Embryonic facial prominence (tissue), 1 donor: ENCODE results near the gene MYOZ3.

Experiments
- DNase-seq: peaks from one replicate; pipeline ENCODE4 v3.0.0-alpha.2; 2016; ENCODE audit errors: extremely low spot score

The MYOZ3 gene, protein sequence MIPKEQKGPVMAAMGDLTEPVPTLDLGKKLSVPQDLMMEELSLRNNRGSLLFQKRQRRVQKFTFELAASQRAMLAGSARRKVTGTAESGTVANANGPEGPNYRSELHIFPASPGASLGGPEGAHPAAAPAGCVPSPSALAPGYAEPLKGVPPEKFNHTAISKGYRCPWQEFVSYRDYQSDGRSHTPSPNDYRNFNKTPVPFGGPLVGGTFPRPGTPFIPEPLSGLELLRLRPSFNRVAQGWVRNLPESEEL

DNA sequence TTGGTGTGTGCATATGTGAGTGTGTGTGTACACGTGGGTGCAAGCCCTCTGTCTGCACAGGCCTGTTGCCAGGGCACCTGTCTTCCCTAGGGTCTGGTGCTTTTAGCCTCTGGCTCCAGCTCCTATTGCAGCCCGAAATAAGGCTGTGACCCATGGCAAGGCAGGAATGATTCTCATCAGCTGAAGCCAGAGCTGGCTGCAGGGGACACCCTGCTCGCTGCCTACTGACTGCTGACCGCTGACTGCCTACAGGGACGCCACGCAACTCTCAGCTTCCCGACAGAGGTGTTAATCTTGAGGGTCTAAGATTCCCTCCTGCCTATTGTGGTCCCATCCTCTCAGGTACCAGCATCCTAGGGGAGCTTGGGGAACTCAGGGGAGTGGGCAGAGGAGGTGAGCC, at the start of gene MYOZ3:
TSS of gene MYOZ3 (plus strand) at position 166 of the 400 bp plus-strand sequence. CDS start 1,691 bp downstream, outside the sequence.
- DNase-seq, result no peak

DNA sequence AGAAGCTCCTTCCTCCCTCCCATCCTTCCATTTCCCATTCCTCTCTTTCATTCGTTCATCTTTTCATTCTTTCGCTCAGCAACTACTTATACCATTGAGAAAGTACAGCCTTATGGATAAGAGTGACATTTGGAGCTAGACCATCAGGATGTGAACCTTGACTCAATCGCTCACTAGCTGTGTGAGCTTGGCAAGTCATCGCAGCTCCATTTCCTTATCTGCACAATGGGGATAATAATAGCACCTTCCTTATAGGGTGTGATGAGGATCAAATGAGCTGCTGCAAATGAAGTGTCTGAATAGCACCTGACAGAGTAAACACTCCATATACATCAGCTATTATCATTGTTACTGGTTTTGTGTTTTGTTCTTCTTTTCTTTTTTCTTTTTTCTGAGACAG, 48.6 kb upstream of the MYOZ3 start:
- no peak for DNase-seq

DNA sequence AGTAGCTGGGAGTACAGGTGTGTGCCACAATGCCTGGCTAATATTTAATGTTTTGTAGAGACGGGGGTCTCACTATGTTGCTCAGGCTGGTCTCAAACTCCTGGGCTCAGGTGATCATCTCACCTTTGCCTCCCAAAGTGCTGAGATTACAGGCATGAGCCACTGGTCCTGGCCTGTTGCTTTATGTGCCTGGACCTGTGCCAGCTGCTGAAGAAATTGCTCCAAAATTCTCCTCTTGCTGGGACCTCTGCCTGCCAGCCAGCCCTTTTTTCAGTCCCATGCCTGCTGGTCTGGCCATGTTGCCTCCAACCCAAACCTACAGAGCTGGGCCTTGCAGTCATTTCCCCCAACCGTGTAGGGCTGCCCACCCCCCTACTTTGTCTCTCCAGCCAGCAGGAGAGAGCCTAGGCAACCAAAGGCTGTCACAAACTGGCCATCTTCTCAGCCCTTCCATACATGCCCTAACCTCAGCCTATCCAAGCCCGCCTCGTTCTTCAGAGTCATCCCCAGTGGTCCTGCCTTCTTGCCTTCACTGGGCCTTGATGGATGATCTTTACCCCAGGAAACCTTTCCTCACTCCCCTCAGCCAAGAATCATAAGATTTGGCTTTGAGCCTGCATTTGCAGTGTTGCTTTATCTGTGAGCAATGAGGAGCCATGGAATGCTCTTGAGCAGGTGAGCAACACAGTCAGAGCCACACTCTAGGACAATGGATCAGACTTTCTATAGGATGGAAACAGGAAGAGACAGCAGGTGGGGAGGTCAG, 48.0 kb upstream of the MYOZ3 start:
- DNase-seq, result no peak

DNA sequence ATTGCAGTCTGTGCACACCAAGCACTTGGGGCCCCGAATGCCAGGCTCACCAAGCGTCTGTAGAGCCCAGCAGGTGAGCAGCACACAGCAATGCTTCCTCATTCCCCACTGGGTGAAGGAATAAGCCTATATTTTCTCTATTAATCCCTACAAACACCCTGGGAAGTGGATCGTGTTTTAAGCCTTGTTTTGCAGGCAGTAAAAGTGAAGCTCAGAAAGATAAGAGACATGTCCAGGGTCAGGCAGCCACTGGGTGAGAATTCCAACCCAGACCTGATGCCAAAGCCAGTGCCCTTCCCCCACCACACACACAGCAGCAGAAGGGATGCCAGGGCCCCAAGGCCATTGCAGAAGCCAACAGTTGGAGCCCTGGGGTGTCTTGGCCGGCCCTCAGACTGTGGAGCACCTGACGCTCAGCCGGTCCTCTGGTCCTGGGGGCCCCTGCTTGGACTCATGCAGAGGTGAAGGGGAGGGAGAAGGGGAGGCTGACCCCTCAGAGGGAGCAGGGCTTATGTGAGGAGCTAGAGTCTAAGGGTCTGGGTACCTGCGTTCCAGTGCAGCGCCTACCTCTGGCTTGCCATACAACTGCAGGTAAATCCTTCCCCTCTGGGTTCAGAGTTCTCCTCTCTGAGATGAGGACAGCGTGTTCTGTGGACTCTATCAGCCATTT, 46.9 kb upstream of the MYOZ3 start:
- DNase-seq, result no peak

DNA sequence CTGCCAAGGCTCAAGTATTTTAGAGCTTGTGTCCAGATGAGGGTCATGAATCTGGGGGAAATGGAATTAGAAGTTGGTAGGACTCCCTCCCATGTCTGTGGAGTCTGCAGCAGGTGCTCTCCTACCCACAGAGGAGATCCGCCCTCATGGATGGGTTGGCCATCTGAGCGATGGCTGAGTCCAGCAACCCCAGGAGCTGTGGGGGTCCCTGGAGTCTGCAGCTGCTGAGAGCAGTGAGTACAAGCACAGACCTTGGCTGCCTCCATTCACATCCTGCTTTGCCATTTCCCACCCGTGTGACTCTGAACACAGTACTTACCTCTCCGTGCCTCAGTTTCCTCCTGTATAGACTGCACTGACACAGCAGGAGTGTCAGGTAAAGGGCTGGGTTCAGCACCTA, 46.4 kb upstream of the MYOZ3 start:
- no peak for DNase-seq

DNA sequence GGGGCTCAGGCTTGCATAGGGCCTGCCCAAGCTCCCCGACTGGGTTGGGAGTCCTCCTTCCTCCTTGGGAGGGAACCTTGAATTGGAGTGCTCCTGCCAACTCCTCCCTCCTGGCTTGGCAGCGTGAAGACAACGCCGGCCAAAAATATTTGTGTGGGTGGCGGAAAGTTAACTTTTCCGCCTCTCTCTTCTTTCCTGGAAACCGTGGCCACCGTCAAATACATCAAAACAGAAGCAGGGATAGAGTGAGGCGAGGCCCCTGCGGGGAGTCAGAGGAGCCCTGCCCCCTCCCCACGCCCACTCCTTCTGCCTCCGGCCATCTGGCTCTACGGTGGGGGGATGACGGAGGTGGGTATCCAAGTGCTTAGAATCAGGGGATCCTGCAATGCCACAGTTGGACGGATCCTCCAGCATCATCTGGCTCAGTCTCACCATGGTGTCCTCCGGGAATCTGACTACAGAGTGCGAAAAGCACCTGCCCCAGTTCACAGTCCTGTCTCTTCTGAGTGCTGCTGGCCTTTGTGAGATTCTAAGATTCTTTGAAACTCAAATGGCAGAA, 45.8 kb upstream of the MYOZ3 start:
- peak; percentile 66 for DNase-seq

DNA sequence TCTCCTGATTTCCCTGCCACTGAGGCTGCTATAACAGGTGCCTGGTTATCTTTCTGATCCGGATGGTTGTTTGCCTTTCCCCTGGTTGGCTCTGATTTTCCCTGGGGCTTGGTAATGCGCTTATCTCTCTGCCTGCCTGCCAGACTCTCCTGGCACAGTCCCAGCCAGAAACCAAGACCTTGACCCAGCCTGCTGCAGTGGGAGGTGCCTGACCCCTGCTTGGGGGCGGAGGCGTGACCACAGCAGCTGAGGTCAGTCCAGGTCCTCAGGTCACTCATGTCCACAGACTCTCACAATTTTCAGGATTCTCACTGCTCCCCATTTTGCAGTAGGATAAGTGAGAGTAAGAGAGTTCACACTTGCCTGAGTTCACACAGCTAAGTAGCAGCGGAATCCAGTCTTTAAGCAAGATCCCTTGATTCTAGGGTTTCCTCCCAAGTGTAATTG, 45.0 kb upstream of the MYOZ3 start:
- no peak for DNase-seq

DNA sequence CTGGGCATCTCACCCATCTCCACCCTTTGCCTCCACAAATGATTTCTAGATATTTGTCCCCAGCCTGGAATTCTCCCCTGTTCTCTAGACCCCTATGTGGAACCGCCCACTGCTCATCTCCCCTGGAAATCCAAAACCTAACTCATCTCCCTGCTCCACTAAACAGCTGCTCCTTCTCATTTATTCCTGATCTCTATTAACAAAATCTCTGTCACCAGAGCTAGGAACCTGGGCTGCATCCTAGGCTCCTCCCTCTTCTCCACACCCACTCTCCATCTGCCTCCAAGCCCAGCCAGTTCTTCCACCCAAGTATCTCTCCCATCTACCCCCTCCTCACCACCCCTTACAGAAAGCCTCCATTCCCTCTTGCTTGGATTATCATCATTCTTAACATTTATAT, 44.5 kb upstream of the MYOZ3 start:
- DNase-seq, result no peak

DNA sequence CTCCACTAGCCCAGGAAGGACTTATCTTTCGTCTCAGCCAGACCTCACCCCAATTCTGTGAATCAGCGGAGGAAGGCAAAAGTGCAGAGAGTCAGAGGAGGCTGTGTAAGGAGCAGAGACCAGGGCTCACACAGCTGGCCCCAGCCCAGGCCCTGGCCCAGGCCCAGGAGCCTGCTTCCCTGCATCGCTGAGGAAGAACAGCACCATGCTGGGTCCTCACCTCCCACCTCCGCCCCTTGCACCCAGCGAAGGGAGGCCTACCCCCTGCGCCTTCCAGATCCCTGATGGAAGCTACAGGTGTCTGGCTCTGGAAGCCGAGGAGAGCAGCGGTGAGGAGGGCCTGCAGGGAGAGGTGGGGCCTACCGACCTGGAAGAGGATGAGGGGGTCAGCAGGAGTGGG, 42.9 kb upstream of the MYOZ3 start:
- DNase-seq, result no peak

DNA sequence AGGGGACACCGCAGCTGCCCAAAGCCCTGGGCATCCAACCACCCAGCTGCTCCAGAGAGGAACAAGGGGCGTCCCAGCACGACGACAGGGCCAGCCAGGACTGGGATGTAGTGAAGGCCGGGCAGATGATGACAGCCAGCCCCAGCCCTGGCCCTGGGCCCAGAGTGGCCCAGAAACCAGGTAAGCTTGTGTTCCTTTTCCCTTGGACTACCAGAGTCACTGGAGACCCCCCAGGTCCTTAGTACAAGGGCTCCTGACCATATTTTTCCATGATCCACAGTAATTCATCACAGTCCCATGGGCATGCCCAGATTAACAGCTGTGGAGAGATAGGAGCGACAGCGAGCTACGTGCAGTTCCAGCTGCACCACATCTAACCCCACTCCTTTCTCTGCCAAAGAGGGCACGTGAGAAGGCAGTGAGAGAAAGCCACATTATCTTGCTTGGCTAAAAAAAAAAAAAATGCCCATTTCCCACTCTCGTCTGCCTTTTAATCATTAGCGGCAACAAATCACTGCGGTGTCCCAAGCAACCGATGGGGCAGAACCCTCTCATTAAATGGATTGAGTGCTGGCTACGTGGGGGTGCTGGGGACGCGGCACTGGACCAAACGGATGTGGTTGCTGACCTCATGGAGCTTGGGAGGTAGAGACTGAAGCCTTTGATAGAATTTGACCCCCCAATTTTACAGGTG, 42.3 kb upstream of the MYOZ3 start:
- no peak for DNase-seq

DNA sequence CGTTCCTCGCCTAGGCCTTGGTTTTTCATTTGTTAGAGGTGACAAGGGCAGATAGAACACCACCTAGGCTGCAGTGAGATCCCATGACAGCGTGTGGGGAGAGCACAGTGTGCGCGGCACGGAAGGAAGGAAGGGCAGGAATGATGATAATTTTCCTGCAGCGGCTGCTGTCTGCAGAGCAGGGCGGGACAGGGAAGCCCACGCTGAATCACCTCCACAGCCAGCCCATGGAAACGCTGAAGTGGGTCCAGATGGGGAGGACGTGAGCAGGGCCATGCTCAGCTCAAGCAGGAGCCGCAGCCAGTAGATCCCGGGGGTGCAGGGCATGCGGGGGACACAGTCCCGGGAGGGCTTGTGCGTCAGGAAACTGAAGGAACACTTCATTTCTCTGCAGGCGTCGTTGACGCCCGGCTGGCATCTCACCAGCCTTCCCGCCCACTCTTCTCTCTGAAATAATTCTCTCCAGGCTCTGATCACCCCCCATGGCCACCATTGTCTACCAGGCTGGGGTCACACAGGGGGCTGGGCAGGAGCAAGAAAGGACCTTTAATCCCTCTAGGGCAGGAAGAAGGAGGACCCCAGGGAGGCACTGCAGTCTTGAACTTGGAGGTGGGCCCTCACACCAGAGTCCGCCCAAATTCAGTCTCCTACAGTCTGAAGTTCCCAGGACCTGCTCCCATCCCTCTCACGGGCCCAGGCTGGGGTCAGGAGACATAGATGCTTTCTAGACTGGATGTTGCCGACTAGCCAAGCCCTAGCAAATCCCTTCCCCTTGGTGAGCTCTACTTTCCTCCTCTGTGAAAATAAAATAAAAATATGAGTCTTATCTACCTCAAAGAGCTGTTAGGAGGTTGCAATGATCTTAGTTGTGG, 41.5 kb upstream of the MYOZ3 start:
- DNase-seq, result no peak

DNA sequence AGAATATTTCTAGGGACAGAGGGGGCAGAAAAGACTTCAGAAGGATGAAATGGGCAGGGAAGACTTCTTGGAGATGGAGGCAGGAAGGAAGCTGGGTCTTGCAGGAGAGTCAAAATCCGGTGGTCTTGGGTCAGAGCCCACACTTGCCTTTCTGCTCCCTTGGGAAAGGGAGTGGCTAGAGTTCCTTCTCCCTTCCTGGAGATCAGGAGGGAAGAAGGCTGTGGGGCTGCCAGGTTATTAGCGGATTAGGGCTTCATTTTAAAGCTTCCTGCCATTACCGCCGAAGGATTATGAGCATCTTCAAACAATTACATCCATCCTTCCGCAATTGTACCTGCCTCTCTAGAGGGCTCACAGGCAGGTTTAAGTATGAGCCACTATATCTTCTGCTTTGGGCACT, 39.8 kb upstream of the MYOZ3 start:
- DNase-seq, result no peak

DNA sequence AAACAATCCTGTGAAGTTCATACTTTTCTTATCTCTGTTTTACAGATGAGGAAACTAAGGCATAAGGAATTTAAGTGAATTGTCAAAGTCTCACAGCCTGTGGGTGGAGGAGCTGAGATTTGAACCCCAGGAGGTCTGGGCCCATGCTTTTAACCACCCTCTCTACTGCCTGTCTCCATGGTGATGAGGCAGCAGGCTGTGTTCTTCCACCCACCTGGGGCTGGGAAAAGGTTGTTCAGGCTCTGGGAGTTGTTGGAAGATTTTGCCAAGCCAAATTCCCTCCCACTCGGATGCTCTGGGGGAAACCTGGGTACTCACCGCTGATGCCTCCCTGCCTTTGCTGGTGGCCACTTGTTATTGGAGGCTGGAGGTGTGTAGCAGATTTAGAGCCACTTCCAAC, 38.9 kb upstream of the MYOZ3 start:
- DNase-seq, result no peak

DNA sequence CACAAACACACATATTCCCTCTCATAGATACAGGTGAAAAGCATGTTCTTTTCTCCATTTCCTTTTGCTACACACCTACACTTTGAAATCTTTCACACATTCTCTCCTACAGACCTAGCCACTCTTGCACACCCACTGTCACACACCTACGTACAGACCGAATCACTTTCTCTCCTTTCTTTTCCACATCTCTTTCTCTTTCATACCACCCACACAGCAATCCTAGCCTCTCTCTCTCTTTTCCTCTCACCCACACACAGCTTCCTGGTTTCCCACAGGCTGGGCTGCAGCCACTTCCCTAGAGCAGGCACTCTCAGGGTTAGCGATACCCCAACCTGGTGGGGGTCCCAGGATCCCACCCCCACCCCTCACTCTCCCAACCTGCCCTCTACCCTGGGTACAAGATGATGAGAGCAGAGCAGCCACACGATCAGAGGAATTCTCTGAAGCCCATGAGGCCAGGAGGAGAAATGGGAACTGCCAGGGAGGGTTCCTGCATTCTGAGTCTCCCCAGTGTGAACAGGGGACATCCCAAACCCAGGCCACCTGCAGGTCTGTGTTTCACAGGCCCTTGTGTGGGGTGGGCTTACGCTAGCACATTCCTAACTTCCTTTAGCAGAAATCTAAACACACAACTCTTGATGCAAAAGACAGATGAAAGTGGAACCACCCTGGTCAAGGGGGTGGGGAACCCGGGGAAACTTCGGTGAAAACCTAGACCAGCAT, 37.7 kb upstream of the MYOZ3 start:
- no peak for DNase-seq

DNA sequence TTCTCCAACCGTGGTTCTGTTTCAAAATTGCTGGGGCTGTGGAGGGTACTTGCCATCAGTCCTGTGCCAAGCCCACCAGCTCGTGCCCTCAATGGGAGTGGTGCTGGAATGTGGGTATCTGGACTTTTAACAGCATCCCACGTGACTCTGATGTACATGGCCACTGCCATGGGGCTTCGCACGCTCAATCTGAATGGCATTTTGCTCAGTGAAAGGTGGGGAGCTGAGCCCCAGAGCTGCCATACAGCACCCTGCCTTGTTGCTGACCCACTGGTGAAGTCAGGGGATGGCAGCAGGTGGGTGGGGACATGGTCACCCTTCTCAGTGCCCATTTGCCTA, 37.2 kb upstream of the MYOZ3 start:
- DNase-seq, result no peak

DNA sequence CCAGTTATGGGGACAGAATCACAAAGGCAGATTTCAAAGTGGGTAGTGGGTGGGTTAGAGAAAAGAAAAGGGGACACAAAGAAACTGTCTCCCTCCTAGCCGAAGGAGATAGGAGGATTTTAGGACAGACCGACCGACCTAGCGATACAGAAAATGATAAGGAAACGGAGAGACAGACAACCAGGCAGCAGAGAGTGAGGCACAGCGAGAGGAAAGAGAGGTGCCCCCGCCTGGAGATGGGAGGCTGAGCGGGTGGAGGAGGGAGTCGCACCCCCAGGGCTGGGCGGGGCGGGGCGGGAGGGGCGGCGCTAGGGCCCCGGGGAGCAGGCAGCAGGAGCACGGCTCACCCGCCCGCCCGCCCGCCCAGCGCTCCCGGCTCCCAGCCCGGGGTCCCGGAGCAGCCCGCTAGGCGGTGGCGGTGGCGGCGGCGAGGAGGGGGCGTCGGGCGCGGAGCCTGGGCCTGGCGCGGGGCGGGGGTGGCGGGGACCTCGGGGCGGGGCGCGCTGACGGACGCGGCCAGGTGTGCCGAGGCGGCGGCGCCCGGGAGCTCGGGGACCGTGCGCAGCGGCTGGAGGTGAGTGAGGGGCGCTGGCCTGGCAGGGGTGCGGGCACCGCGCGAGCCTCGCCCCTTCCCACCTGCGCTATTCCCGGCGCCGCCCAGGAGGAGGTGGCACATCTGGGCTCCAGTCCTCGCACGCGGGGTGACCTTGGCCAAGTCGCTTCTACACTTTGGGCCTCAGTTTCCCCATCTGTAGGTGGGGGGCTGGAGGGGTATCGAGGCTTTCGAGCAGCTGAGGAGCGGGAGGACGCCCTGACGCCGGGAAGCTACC, 36.5 kb upstream of the MYOZ3 start:
- no peak for DNase-seq

DNA sequence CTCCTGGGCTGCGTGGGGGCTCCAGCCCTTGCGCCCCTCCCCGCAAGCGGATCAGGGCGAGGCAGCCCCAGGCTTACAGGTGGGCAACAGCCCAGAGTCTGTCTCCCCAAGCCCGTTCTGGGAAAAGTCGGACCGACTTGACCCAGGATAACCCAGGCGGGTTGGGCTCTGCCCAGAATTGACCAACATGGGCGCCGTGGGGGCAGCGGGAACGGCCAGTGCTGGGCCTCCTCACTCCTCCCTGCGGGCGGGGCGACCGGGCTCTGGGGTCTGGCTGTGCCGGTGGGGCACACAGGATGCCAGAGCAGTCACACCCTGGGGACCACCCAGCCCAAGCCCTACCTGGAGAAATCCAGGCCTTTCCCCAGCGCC, 35.9 kb upstream of the MYOZ3 start:
- DNase-seq, result no peak

DNA sequence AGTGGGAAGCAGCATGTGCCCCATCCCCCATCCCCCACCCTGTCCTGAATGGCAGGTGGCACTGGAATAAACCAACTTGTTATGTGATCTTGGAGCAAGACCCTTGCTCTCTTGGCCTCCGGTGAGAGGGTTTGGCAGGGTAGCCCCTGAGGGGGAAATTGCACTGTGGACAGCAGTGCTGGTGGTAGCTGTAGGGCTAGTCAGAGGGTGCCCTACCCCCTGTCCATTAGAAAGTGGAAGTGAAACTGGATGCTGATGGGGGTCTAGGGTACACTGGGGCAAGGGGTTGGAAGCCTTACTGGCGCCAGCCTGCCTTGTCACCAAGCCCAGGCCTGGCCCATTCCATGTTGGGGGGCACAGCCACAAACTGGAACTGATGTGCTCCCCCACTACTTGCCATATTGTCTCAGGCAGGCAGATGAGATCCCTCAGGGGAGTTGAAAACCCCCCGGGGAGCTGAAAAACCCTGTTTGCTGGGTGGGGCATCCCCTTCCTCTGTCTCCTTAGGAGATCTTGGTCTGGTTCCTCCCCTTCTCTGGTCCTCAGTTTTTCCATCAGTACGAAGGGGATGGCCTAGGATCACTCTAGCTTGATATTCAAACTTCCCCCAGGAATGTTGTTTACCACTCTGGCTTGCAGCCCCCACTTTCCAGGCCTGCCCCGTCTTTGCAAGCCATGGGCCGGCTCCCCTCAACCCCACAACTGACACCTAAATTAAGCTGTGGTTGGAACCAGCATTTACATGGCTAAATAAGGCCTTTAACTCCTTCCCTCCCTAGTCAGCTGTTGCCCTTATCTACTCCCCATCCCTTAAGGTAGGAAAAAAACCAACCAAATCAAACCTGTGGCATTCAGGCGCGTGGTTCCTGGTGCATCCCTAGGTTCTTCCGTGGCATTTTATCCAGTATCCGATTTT, 35.0 kb upstream of the MYOZ3 start:
- DNase-seq, result no peak
